Muscle layer of colon (tissue), 2 donors: ENCODE data around the gene NTMT2.

ENCODE experiments used
- H3K27ac ChIP-seq: one replicate; pipeline ENCODE4 v1.7.0; 2013; ENCODE audit warnings: low read depth, mild to moderate bottlenecking, low read length, moderate library complexity
- H3K27me3 ChIP-seq, 2 donors: one replicate each; pipeline ENCODE4 v1.7.0; 2013; ENCODE audit warnings: low read length in 2 of 2, mild to moderate bottlenecking in 2 of 2; ENCODE audit not compliant: insufficient read depth in 2 of 2, control insufficient read depth in 1 of 2
- H3K36me3 ChIP-seq: one replicate; pipeline ENCODE4 v1.7.0; 2013; ENCODE audit warnings: mild to moderate bottlenecking, low read length; ENCODE audit not compliant: insufficient read depth
- H3K4me1 ChIP-seq: one replicate; pipeline ENCODE4 v1.7.0; 2013; ENCODE audit warnings: mild to moderate bottlenecking, low read length; ENCODE audit not compliant: insufficient read depth
- H3K4me3 ChIP-seq, 2 donors: one replicate each; pipeline ENCODE4 v1.7.0; 2013; ENCODE audit warnings: low read length in 2 of 2, low read depth in 1 of 2, mild to moderate bottlenecking in 1 of 2, moderate library complexity in 1 of 2
- H3K9ac ChIP-seq: one replicate; pipeline ENCODE4 v1.7.0; 2013; ENCODE audit warnings: low read length
- H3K9me3 ChIP-seq: one replicate; pipeline ENCODE4 v1.7.0; 2013; ENCODE audit warnings: mild to moderate bottlenecking, low read length
- donor health status: abdominal sarcoma.
- donor health status: Adenocarcinoma of cecum.

Gene NTMT2

DNA sequence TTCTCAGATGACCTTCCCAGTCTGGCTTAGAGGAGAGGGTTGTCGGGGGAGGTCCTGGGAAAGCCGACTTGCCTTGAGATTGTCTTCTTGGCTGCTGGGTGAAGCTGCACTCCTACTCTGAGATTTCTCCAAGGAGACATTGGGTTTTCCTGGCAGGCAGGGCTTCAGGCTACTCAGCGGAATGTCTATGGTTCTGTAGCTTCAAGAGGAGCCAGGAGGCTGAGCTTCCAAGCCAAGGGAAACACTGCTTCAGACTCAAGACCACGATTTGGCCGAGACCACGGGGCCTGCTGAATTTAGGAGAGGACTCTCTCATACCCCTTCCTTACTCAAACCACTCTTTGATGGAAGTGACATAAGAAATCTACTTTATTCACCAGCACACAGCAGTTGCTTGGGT lies 67.8 kb downstream of the NTMT2 start:
- no peak overlapping the region for H3K27ac ChIP-seq
- H3K4me3 ChIP-seq: no peak overlapping the region
- H3K36me3 ChIP-seq: no peaks in the 10 kb centered on the region
- H3K4me1 ChIP-seq: no peaks in the 10 kb centered on the region
- no peaks in the 10 kb centered on the region for H3K9me3 ChIP-seq
- no peaks in the 10 kb centered on the region for H3K27me3 ChIP-seq
- no peak overlapping the region for H3K9ac ChIP-seq

DNA sequence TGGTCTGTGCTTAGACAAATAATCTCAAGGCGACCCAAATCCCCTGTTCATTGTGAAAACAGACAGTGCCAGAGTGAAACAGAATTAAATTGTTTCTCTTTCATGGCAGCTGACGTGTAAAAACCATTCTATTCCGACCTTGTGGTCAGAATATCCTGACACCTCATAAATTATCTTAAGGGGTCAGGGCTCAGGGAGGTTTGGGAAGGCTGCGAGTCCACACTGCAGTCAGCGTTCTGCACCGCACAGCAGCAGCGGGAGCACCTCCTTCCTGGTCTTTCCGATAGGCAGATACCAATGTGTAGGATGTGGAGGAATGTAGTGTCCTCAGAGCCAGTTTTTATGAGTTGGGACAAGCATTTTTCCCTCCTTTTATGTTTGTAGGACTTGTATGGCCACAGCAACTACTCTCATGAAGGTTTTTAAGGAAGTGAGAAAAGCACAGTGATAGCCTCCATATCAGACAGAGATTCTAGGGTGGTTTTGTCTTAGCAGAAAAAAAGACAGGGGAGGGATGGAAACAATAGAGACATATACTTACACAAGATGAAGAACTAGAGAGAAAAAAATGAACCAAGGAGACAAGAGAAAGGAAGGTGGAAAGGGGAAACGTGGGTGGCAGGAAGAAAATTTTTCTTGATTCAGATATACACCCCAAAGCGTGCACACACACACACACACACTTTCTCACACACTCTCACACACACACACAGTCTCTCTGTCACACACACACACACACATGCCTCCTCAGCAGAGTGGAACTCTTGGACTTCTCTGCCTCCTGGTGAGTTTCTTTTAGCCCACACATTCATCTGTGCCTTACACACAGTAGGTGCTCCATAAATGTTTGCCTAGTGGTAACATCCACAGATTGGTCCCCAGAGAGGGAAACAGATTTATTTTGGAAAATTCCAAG lies 68.6 kb downstream of the NTMT2 start:
- H3K27ac ChIP-seq: no peak overlapping the region
- no peaks in the 10 kb centered on the region for H3K4me1 ChIP-seq
- H3K36me3 ChIP-seq: no peaks in the 10 kb centered on the region
- no peak overlapping the region for H3K9ac ChIP-seq
- no peaks in the 10 kb centered on the region for H3K9me3 ChIP-seq
- H3K4me3 ChIP-seq: no peak overlapping the region
- no peaks in the 10 kb centered on the region for H3K27me3 ChIP-seq

DNA sequence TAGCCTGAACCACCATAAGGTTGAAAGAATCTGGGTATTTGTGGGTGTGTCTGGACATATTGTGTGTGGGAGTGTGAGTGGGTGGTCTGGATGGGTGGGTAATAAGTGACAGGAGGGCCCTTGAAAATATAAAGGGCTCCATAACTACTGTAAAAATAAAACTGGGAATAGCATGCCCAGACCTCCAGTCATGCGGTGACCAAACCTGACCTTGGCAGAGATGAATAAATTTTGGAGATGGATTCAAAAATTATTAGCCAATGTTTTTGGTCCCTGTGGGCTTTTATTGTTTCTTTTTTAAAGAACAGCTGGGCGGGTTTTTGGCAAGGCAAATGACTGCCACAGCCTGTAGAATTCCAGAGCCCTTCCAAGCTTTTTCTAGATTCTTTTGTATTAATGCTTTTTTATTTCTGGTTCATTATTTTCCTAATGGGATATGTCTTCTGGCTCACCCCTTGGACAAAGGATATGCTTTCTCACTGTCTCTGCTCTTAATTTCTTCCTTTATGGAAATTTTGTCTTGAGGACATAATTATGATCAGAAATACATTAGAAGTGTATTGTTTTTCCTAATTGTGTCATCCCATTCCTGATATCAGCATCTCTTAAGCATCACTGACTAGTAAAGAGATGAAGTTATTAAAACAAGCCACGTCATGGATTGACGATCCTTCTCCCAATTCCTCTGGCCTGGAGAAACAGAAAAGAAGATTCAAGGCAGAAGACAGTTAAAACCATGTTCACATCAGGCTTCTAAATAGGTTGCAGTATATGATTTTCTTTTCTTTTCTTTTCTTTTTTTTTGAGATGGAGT lies 69.5 kb downstream of the NTMT2 start:
- no peak overlapping the region for H3K9ac ChIP-seq
- H3K9me3 ChIP-seq: no peaks in the 10 kb centered on the region
- no peaks in the 10 kb centered on the region for H3K4me1 ChIP-seq
- H3K27ac ChIP-seq: no peak overlapping the region
- H3K4me3 ChIP-seq: no peak overlapping the region
- no peaks in the 10 kb centered on the region for H3K36me3 ChIP-seq
- H3K27me3 ChIP-seq: no peaks in the 10 kb centered on the region

DNA sequence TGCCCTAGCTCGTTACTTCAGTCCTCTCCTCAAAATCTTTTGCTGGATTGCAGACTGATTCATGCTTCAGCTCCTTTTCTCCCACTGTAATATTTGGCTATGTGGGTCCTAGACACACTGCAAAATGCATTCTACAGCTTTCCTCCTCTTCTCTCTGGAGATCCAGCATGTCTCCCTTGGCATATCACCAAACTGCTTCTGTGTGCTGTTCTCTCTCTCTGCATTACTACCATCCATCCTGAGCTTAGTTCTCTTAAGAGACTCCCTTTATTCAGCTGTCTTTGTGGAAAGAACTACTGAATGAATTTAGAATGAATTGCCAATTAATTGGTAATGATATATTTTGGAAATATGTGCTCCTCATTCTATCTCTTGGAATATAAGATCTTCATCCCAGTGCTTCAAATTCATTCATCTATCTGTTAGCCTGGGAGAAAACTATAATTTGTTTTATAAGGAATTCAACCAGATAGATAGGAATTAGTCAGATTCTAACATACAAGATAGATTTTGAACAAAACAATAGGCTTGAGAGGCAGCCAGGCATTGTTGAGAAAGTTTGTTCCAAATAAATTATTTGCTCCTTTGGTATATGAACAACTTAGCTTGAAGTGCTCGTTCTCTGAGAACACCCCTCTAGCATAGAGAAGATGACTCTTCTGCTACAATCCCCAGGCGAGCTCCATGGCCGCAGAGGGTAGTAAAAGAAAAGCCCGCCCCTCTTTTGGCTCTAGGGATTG lies 71.9 kb downstream of the NTMT2 start:
- H3K4me3 ChIP-seq: no peak overlapping the region
- peaks cover 5% of the 10 kb centered on the region for H3K4me1 ChIP-seq
- no peak overlapping the region for H3K9ac ChIP-seq
- no peaks in the 10 kb centered on the region for H3K9me3 ChIP-seq
- H3K36me3 ChIP-seq: no peaks in the 10 kb centered on the region
- no peaks in the 10 kb centered on the region for H3K27me3 ChIP-seq
- H3K27ac ChIP-seq: no peak overlapping the region

DNA sequence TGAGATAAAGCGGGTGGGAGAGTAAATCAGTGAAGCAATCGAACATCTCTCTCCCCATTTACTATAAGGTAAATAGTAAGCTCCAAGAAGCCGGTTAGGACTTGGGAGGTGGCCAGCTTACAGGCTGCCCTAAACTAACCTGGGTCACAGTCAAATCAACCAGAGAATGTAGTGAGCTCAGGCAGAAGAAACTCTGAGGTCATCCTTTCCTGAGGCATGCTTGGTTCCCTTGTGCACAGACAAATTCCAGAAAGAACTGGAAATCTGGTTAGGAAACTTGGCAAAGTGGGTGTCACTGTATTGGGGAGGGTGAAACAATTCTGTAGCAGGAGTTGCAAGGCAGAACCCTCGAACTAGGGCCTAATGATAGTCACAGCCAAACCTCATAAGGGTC lies 72.5 kb downstream of the NTMT2 start:
- Histone ChIP-seq H3K27ac (no peak overlapping the region), H3K4me3 (no peak overlapping the region), H3K36me3 (no peaks in the 10 kb centered on the region), H3K4me1 (peaks cover 5% of the 10 kb centered on the region), H3K27me3 (no peaks in the 10 kb centered on the region), H3K9ac (no peak overlapping the region), H3K9me3 (no peaks in the 10 kb centered on the region)
